DMS53 treated with DMSO at 0.1 percent for 48 hours (cell line): ENCODE measurements around the gene YY1.

Source experiments
- DNase-seq: peaks from one replicate; lab custom pipeline; 2025; ENCODE audit not compliant: unreplicated experiment; lab: John Stamatoyannopoulos, UW

YY1 gene

DNA sequence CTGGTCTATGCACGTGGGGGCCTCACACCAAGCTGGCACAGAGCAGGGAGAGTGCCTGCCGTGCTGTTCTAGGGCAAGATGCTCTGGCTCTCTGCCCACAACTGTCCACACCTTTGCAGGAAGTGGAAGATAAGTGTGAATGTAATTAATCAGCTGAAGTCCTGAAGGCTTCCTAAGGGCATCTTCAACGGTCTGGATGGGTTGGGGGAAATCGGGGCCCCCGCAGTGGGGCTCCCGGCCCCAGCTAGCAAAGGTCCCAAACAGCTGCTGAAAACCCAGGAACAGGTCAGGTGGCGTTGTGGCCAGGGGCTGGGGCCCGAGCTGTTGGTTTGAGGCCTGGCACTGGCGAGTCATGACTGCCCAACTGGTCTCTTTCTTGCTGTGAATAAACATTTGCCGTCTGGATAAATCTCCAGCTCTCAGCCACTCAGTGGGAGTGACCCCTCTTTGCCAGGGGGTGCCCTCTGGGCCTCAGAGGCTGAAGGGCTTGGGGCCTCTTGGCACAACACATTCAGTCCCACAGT is 74.0 kb downstream of the YY1 start:
- no peak for DNase-seq

DNA sequence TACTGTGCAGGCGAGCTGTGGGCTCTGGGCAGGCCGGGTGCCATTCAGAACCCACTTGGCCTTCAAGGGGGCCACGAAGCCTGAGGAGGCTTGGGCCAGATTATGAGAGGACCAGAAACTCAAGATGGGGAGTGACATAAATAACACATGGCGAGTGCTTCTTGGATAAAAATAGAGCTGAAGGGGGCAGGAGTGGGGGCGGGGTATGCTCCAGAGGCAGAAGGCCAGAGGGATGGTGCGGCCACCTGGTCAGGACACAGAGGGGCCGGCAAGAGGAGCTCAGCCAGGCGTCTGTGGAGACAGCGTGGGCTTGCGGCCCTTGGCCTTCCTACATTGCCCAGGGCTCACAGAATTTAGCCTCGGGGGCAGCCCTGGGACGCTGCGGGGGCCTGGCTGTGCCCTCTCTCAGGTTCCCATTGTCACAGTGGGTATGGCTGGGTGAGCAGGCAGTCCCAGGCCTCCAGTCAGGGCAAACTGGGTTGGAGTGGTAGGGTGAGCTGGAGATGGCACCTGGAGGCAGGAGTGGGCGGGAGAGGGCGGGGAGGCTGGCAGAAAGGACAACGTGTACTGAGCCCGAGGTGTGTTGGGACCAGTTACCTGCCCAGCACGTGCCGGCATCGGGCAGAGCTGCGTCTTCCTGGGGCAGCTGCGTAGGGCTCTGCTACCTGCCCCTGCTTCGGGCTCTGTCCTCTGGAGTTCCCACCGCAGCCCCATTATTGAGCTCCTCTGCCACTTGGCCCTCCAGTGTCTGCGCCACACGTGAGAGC is 74.7 kb downstream of the YY1 start:
- no peak for DNase-seq

DNA sequence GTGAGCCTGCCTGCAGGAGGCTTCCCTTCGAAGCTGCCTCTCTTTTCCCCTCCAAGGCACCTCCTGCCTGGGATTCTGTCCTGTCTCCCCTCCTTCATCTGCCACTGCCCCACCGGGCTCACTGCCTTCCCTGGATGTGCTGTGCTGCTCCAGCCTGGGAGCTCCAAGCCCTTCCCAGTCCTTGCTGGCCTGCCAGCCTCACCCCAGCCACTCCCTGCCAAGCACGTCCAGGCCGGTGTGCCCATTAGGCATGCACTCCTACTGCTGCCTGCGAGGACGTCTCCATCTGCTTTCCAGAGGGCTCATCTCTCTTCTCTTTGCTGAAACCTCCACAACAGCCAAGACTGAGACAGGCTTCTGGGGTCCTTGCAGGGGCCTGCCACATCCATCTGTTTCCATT is 75.8 kb downstream of the YY1 start:
- no peak for DNase-seq

DNA sequence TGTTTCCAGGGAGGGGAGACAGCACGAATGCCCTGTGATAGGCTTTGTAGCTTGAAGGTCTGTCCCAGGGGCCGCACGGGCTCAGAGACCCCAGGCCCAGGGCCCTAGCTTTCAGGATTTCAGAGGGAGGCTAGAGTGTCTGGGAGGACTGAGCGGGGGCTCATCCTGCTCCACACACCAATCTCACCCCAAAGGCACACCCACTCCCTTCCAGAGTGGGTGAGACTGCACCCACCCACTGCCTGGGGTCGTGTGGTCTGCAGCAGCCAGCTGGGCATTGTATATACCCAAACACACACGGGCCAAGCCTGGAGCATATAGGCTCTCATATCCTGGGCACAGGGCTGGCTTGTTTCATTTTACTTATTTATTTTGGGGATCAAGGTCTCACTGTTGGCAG is 78.4 kb downstream of the YY1 start:
- no peak for DNase-seq

DNA sequence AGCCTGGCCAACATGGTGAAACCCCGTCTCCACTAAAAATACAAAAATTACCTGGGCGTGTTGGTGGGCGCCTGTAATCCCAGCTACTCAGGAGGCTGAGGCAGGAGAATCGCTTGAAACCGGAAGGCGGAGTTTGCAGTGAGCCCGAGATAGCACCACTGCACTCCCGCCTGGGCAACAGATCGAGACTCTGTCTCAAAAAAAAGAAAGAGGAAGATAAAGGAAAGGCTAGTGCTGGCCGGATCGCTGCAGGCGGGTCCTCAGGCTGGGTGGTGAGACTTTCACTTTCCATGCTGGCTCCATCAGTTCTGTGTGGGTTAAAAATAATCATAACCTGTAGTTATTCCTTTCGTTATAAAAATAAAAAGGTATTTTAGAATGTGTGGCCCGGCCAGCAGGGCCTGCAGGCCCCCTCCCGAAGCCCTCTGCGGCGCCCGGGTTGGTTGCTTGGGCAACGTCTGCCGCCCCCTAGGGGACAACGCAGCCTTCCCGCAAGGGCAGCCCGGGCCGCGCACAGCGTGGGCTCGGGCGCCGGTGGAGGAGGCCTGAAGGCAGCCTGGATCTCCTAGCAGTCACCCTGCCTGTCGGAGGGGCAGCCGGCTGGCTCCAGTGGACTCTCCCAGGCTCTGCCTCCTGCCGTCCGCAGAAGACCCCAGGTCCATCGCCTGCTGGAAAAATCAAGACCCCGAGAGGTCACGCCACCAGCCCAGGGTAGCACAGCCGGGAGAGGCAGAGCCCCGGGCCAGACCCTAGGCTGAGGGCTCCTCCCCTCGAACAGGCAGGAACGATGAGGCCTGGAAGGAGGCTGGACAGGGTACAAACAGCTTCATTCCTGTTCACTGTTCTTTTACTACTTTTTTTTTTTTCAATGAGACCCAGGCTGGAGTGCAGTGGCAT is 79.2 kb downstream of the YY1 start:
- no peak for DNase-seq

DNA sequence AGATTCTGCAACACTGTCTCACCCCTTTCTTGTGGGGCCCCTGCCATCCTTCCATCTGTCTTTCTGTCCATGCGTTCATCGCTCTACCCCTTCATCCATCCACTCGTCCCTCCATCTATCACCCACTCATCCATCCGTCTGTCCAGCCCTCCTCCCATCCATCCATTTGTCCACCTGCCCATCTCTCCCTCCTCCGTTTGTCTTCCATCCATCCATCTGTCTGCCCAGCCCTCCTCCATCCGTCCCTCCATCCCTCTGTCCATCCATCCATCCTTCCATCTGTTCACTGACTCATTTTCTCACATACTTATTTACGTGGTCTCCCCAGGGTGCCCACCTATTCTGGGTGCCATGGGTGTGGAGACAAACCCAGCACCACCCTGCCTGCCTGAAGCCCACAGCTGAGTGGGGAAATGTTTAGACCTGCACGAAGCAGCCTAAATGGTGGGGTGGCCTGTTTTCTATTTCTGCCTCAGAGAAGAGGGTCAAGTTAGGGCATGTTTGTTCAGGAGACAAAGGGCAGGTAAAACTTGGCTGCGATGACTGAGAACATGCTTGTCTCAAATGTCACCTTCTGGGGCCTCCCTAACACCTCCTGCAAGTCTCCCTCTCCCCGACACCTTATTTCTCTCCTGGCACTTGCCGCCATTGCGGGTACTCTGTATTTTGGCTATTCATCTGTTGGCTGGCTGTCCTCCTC is 81.4 kb downstream of the YY1 start:
- DNase-seq: no peak

DNA sequence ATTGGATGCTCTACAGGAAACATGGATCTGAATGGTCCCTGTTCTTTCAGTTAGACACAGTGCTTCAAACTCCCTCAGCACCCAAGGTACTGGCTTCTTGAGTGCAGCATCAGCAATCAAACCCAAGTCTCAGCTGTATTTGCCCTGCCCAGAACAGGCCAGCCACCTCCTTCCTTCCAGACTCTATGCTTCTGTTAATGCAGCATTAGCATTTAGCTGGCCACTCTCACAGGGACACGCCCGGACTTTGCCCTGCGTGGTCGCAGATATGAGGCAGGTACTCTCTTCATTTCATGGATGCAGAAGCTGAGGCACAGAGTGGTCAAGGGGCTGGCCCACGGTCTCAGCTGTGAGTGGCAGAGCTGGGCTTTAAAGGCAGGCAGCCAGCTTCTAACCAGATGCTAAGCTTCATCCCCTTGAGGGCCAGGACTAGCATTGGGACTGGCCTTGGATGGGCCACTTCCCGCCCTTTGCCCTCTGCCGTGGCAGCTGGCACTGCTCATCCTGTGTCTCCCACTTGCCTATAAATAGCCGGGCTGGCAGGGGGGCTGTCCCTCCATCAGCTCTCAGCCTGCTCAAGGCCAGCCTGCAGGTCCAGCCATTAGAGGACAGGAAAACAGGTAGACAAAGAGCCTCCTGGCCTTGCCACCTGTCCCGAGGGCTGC is 82.7 kb downstream of the YY1 start:
- peak; percentile 44 for DNase-seq

DNA sequence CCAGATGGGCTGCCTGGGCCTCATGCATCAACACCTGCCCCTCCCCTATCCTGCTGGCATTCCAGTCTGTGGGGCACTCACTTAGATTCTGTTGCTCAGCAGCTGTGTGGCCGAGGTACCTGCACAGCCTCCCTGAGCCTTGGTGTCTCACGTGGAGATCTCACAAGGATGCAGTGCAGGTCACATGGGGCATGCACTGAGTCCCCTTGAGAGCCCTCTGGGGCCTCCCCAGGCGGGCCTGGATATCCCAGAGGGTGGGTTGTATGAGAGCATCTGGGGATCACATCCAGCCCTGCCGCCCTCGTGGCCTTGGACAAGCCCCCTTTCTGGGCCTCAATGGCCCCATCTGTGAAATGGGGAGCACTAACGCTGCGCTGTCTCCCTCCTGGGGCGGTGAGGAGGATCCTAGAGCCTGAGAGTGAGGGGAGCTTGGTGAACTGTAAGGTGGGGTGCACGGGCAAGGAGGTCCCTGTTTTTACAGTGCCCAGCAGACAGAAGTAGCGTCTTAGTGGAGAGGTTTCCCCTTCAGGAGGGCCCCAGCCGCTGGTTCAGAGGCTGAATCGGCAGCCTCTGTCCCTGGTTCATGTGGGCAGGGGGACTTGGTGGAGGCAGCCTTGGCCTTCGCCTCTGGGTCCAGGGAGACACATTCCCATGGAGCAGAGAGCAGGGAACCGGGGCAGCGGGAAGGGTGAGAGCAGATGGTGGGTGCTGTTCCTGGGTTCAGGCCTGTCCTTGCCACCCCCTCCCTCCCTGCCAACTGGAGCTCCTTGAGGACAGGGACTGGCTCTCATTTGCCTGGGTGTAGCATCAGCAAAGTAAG is 83.4 kb downstream of the YY1 start:
- DNase-seq: no peak

DNA sequence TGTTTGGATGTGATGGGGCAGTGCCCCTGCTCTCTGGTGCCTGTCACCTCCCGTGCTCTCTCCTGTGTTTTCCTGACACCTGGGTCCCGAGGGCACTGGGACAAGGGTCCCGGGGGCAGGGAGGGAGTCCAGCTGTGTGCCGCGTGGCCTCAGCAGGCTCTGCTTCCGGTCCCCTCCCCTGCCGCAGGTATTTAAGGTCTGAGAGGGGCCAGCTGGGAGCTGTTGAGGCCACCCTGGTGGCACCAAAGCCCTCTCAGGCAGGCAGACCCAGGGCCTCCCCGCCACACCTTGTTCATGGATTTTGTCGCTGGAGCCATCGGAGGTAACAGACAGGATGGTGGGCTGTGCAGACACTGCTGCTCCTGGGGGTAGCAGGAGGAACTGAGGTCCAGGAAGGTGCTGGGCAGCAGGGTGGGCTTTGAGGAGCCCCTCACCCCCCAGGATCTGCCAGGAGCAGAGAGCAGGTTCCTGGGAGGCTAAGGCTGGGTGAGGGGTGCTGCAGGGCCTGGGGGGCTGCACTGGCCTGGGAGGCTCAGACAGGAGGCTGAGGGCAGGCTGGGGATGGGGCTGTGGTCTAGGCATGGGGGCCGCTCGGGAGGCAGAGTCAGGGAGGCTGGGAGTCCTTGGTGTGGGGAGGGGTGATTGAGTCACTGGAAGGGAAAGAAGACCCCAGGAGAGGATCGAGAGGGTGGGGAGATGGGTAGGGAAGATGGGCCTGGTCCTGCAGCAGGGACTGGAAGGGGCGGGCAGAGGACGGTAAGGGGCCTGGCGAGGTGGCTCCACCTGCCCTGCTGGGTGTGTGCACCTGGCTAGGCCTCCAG is 84.4 kb downstream of the YY1 start, which contains the start of gene SLC25A47:
Gene SLC25A47 (plus strand): TSS at position 219 of the 821 bp plus-strand sequence. CDS start 76 bp downstream, at position 295.
- no peak for DNase-seq

DNA sequence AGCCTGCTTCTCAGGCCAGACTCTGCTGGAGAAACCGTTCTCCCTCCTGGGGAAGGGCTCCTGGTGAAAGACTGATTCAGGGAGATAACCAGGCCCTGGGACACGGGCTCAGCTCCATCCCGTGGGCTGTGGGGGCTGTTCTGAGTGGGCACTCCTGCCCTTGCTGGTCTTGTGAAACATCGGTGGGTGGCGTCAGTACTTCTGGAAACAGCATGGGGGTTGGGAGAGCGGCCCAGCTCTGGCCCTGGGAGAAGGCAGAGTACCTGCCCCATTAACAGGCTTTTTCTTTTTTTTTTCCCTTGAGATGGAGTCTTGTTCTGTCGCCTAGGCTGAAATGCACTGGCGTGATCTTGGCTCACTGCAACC is 85.0 kb downstream of the YY1 start:
- no peak for DNase-seq

DNA sequence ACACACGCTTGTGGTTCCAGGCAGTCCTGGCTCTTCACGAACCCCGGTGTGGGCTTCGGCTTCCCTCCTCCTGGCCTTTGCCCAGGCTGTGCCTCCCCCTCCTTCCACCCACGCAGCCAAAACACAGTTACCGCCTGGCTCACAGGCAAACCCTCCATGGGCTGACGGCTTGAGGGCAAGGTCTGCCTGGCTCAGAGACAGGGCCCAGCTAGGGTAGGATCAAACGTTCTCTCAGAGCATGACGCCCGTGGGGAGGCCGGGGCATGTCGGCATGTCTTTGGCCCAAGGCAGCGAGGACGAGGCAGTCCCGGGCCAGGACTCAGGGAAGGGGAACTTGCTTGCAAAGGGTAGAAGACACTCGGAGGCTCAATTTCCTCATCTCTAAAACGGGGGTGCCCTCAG is 86.3 kb downstream of the YY1 start:
- no peak for DNase-seq

DNA sequence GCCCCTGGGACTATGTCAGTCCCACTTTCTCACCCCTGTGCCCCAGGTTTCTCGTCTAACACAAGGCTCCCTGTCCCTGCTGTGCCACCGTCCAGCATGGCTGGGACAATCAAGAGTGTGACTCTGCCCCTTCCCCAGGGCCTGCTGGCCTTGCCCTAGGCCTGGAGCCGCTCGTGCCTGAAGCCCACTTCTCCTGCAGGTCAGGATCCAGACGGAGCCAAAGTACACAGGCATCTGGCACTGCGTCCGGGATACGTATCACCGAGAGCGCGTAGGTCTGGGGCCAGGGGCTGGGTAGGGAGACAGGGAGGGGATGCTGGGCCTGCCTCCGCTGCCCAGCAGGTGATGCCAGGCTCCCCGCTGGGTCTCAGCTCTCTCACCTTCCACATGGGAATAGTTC is 87.0 kb downstream of the YY1 start:
- no peak for DNase-seq

DNA sequence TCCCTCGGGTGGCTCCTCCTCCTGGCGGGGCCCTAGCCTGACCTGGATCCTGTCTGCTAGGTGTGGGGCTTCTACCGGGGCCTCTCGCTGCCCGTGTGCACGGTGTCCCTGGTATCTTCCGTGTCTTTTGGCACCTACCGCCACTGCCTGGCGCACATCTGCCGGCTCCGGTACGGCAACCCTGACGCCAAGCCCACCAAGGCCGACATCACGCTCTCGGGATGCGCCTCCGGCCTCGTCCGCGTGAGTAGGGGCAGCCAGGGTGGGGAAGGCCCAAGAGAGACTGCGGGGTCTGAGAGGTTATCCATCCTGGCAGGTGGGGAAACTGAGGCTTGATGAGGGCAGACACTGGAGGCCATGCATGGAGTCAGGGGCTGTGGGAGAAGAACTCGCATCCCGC is 88.2 kb downstream of the YY1 start:
- DNase-seq: no peak

DNA sequence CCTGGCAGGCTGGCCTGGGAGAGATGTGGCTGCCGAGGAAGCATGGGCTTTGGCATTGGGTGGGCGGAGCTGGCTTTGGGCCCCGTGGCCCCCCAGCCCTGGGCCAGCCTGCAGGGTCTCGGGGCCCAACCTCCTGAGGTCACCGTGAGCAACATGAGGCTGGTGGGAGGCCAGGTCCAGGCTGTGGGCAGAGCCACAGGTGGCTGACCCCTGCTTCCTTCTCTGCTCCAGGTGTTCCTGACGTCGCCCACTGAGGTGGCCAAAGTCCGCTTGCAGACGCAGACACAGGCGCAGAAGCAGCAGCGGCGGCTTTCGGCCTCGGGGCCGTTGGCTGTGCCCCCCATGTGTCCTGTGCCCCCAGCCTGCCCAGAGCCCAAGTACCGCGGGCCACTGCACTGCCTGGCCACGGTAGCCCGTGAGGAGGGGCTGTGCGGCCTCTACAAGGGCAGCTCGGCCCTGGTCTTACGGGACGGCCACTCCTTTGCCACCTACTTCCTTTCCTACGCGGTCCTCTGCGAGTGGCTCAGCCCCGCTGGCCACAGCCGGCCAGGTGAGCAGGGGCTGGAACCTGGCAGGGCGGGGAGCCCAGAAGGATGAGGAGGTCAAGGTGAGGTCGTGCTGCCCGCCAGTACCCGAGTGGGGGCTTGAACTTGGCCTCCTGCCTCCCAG is 89.7 kb downstream of the YY1 start:
- peak; percentile 3 for DNase-seq

DNA sequence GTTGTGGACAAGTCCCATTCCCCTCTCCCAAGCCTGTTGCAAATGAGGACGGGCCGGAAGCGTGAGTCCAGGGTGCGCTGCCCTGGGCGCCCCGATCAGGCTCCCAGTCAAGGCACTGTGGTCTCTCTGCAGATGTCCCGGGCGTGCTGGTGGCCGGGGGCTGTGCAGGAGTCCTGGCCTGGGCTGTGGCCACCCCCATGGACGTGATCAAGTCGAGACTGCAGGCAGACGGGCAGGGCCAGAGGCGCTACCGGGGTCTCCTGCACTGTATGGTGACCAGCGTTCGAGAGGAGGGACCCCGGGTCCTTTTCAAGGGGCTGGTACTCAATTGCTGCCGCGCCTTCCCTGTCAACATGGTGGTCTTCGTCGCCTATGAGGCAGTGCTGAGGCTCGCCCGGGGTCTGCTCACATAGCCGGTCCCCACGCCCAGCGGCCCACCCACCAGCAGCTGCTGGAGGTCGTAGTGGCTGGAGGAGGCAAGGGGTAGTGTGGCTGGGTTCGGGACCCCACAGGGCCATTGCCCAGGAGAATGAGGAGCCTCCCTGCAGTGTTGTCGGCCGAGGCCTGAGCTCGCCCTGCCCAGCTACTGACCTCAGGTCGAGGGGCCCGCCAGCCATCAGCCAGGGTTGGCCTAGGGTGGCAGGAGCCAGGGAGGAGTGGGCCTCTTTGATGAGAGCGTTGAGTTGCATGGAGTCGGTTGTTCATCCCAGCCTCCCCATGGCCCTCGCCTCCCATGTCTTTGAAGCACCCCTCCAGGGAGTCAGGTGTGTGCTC is 90.5 kb downstream of the YY1 start:
- DNase-seq: no peak

DNA sequence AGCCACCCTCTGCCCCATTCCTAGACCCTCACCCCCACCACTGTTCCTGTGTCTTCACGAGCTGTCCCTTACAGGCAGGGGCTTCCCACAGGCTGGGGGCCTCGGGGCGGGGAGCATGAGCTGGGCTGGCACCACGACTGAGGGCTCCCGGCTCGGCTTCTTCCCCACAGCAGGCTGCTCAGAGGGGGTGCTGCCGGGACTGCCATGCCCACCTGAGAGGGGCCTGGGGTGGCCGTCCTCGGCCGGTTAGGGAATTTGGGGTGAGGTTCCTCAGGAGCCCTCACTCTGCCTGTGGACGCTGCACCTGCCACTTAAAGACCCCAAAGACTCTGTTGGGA is 91.0 kb downstream of the YY1 start:
- no peak for DNase-seq

DNA sequence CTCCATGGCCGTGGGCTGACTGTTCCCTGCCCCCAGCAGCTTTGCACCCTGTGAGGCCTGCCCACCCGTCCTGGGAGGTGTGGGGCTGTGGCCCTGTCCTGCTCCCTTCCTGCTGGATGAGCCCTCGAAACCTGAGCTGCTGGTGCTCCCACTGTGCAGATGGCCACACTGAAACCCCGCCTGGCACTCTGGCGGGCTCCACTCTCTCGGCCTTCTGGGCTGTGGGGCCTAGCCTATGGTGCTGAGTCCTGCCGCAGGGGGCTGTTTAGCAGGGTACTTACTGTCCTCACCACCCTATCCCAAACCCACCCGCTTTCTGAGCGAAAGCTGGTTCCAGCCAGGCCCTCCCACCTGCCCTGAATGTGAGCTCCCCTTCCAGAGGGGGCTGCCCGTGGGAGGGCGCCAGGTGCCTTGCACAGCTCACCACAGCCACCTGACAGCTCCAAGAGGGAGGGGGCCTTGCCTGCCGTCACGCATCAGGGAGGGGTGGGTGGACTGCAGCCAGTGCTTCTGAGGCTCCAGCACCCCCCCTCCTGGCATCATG is 91.5 kb downstream of the YY1 start:
- DNase-seq: no peak
